Measurements from ENCODE around the gene SCAMP1. TPM values are rescaled to one million over a fixed set of nuclear protein-coding genes. Genes with fewer than 3 reads are reported as not detected.

SCAMP1 gene, protein sequence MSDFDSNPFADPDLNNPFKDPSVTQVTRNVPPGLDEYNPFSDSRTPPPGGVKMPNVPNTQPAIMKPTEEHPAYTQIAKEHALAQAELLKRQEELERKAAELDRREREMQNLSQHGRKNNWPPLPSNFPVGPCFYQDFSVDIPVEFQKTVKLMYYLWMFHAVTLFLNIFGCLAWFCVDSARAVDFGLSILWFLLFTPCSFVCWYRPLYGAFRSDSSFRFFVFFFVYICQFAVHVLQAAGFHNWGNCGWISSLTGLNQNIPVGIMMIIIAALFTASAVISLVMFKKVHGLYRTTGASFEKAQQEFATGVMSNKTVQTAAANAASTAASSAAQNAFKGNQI
- polyA plus RNA-seq: 10 to 100 TPM; 30.6 to 42.4 (median 42.0) TPM

DNA sequence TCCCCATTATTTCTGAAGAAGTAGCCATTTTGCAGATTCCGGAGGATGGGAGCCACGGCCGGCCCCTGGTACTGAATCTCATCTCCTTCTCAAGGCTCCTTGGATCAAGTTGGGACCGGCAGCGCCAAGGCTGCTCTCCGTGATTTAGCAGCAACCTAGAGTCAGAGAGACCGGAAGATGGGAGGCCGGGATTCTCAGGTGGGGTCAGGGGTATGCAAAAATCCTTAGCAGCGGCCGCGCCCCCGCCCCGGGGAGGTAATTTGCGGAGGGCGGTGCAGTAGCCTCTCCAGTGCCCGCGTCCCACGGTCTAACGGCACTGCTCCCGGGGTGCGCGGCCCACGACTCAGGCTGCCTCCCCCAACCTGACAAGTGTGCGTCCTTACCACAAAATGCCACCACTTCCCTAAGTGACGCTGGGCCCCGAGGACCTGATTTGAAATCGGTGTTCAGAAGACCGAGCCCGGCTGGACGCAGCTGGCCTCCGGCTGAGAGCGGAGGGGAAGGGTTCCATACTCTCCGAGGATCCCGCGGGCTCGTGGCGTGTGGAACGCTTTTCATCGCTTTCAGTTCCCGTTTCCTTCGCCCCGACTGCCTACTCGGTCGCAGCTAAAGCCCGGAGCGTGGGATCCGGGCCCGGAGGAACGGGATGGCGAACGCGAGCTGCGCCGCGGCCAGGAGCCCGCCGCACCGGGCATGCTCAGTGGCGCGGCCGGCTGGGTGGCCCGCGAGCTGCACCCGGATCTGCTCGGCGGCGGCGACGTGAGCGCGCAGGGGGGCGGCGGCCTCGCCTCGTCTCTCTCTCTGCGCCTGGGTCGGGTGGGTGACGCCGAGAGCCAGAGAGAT, at the start of gene SCAMP1:
Gene SCAMP1 (plus strand): TSS at position 787 of the 843 bp plus-strand sequence. CDS start 55 bp downstream, at position 842.
- Mint-ChIP-seq H3K27me3 (ENCODE audit: low read depth in 3 of 3) (peaks cover 3 to 15% (median 14%) of the 10 kb centered on the region in 3 donors), H3K36me3 (peaks cover 0 to 4% (median 0%) of the 10 kb centered on the region in 3 donors), H3K9me3 (no peaks in the 10 kb centered on the region), H3K4me1 (peaks cover 52 to 57% of the 10 kb centered on the region in 2 donors), H3K4me3 (peak within 1 kb of the TSS; percentile 89 to 98 (median 90)), H3K27ac (peak within 1 kb of the TSS; percentile 85 to 96 (median 94))
- DNase-seq: peak; percentile 95 to 97 (median 95)

DNA sequence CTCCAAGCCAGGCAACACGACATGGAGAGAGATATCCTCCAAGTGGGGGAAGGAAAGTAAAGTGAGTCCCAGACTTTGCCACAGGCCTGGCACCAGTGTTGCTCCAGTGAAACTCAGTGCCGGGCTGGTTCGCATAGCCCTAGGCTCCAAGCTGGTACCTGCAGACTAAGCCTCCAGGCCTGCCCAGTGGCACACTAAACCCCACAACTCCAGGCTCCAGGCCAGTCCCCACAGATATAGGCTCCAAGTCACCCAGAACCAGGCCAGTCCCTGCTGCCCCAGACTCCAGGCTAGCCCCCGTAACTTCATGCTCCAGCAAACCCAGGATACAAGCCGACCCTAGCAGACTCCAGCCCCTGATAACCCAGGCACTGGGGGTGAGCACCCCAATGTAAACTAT, 42.9 kb upstream of the SCAMP1 start:
- no peaks in the 10 kb centered on the region for H3K9me3 Mint-ChIP-seq
- H3K36me3 Mint-ChIP-seq: no peaks in the 10 kb centered on the region
- no peaks in the 10 kb centered on the region for H3K4me1 Mint-ChIP-seq
- H3K27me3 Mint-ChIP-seq (ENCODE audit: low read depth in 3 of 3): peaks cover 2 to 10% (median 7%) of the 10 kb centered on the region in 3 donors
- DNase-seq: no peak
- no peak overlapping the region for H3K27ac Mint-ChIP-seq
- H3K4me3 Mint-ChIP-seq: no peak overlapping the region

DNA sequence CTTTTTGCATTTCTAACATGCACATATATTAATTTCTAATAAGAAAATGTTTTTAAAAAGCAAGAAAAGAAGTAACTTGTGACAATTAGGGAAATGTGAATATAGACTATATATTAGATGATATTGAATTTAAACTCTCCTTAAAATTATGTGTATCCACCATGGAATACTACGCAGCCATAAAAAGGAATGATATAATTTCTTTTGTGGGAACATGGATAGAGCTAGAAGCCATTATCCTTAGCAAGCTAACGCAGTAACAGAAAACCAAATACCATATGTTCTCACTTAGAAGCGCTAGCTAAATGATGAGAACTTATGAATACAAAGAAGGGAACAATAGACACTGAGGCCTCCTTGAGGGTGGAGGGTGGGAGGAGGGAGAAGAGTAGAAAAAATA, 42.1 kb upstream of the SCAMP1 start:
- no peak overlapping the region for H3K27ac Mint-ChIP-seq
- no peak for DNase-seq
- H3K27me3 Mint-ChIP-seq (ENCODE audit: low read depth in 3 of 3): peaks cover 2 to 7% (median 7%) of the 10 kb centered on the region in 3 donors
- H3K4me3 Mint-ChIP-seq: no peak overlapping the region
- H3K4me1 Mint-ChIP-seq: no peaks in the 10 kb centered on the region
- no peaks in the 10 kb centered on the region for H3K9me3 Mint-ChIP-seq
- H3K36me3 Mint-ChIP-seq: no peaks in the 10 kb centered on the region

DNA sequence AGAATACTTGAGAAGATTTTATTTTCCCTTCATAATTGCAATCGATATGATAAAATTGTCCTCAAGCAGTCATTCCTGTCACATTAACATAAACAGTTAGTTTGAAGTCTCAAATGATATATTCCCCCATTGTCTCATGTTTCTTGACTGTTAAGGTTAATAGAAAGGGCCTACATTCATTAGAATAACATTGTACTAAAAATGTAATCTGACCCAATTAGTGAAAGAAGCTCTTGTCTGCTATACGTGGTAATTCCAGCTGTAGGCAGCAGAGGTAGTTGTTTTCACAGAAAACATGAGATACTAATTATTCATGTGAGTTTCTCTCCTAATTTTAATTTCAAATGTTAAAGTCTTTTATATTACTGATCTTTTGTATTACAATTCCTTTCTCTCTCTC, 40.0 kb upstream of the SCAMP1 start:
- peak in 1 of 3 donors; percentile 17 for DNase-seq
- no peak overlapping the region for H3K27ac Mint-ChIP-seq
- no peaks in the 10 kb centered on the region for H3K9me3 Mint-ChIP-seq
- no peaks in the 10 kb centered on the region for H3K36me3 Mint-ChIP-seq
- peaks cover 4 to 11% (median 4%) of the 10 kb centered on the region in 3 donors for H3K27me3 Mint-ChIP-seq (ENCODE audit: low read depth in 3 of 3)
- H3K4me3 Mint-ChIP-seq: no peak overlapping the region
- no peaks in the 10 kb centered on the region for H3K4me1 Mint-ChIP-seq

DNA sequence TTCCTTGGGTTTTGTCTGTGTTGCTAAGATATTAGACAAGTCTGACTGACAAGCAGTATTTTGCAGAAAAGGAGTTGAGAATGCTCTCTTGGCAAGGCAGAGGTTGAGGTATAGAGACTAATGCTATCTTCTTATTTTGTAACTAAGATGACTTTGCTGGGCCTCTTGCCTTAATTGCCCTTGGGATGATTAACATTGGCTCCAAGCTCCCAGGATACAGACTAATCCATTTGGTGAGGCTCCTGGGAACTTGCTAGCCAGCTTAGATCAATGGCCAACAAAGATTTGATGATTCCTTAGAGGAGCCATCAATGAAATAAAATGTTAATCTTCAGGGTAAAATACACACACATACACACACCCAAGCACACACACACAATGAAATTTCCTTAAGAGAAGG, 37.2 kb upstream of the SCAMP1 start:
- peaks cover 3 to 12% (median 4%) of the 10 kb centered on the region in 3 donors for H3K27me3 Mint-ChIP-seq (ENCODE audit: low read depth in 3 of 3)
- peaks cover 0 to 4% (median 0%) of the 10 kb centered on the region in 6 donors for H3K9me3 Mint-ChIP-seq
- DNase-seq: no peak
- H3K4me3 Mint-ChIP-seq: no peak overlapping the region
- H3K4me1 Mint-ChIP-seq: no peaks in the 10 kb centered on the region
- H3K27ac Mint-ChIP-seq: no peak overlapping the region
- H3K36me3 Mint-ChIP-seq: no peaks in the 10 kb centered on the region

DNA sequence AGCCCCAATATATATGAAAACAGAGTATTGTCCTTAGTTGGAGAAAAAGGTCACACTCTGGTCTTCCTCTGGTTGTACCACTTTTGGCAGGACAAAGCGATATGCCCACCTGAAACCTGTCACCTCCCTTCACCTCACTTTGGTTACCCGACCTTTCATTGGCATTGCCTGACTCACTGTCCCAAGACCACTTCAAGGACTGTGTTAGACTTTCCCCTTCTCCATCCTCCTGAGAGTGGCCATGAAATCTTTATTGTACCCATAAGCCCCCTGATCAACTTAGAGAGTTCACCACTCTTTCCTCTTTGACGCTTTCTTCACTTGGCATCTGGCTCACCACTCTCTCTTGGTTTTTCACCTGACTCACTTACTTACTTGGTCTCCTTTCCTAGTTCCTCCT, 33.5 kb upstream of the SCAMP1 start:
- Mint-ChIP-seq H3K9me3 (peaks cover 0 to 4% (median 0%) of the 10 kb centered on the region in 6 donors), H3K27ac (no peak overlapping the region), H3K4me3 (no peak overlapping the region), H3K4me1 (no peaks in the 10 kb centered on the region), H3K36me3 (no peaks in the 10 kb centered on the region), H3K27me3 (ENCODE audit: low read depth in 3 of 3) (peaks cover 3 to 18% (median 6%) of the 10 kb centered on the region in 3 donors)
- no peak for DNase-seq

DNA sequence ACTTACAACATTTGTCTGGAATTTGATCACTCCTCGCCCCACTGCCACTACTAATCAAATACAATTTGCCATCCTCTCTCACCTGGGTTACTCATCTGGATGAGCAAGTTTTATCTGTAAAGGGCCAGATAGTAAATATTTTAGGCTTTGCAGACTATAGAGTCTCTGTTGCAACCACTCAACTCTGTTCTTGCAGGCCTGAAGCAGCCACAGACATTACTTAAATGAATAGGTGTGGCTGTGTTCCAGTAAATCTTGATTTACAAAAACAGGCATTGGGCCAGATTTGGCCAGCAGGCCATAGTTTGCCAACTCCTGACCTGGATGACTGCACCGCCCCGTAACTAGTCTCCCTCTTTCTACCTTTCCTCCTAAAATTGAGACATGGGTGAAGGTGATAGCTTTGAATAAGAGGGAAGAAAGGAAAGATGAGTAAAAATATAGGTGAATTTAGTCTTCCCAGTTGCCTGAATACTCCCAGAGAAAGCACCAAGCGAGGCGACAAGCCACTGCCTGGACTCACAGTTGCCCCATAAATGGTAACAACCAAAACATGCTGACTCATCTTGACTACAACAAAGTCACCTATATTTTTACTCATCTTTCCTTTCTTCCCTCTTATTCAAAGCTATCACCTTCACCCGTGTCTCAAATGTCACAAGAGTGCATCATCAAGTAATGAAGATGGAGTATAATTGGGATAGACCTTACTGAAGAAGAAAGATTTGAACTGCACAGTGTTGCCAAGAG, 32.5 kb upstream of the SCAMP1 start:
- Mint-ChIP-seq H3K9me3 (peaks cover 0 to 4% (median 0%) of the 10 kb centered on the region in 6 donors), H3K36me3 (no peaks in the 10 kb centered on the region), H3K4me1 (no peaks in the 10 kb centered on the region), H3K4me3 (no peak overlapping the region), H3K27ac (no peak overlapping the region), H3K27me3 (ENCODE audit: low read depth in 3 of 3) (peaks cover 4 to 18% (median 6%) of the 10 kb centered on the region in 3 donors)
- DNase-seq: no peak

DNA sequence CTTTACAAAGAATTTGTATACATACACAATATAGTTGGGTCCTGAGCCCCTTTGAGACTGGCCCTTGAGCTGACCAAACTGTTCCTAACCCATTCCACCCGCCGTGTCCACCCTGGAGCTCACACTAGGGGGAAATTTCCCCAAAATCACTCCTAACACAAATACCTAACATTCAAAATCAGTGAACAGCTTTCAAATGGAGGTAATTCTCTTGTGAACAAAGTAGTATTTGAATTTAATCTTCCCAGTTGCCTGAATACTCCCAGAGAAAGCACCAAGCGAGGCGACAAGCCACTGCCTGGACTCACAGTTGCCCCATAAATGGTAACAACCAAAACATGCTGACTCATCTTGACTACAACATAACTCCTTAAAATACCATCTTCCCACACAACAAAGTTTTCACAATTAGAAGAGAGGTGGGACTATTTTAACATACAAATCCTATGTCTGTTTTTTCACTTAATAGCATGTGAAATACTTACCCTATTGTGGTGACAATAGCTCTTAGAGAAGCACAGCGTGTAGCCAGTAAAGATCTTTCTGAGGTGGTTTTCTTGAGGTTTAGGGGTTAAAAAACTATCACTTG, 31.7 kb upstream of the SCAMP1 start:
- H3K36me3 Mint-ChIP-seq: no peaks in the 10 kb centered on the region
- no peak for DNase-seq
- peaks cover 0 to 4% (median 0%) of the 10 kb centered on the region in 6 donors for H3K9me3 Mint-ChIP-seq
- no peak overlapping the region for H3K4me3 Mint-ChIP-seq
- no peaks in the 10 kb centered on the region for H3K4me1 Mint-ChIP-seq
- H3K27me3 Mint-ChIP-seq (ENCODE audit: low read depth in 3 of 3): peaks cover 4 to 18% (median 6%) of the 10 kb centered on the region in 3 donors
- H3K27ac Mint-ChIP-seq: no peak overlapping the region

DNA sequence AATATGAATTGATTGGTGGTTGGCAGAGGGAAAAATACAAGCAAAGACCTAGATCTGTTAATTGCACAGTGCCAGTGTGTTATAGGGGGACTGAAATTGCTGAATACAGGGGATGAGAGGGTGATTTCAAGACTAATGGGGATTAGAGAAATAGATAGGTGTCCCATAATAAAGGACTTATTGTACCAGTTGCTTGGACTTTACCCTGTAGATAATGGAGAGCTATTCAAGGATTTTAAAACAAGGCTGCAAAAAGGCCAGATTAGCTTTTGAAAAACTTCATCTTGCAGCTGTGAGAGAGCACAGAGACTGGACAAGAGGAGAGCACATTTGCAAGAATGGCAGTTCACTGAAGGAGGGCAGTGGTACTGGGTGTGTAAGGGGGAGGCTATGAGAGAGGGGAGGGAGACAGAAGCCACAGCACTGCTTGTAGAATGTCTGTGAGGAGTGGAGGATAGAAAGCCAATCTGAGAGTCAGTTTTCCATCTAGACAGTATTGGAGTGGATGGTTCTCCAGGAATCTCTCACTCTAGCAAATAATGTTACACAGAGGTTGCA, 28.8 kb upstream of the SCAMP1 start:
- Mint-ChIP-seq H3K4me3 (no peak overlapping the region), H3K36me3 (no peaks in the 10 kb centered on the region), H3K9me3 (peaks cover 0 to 6% (median 2%) of the 10 kb centered on the region in 6 donors), H3K27ac (no peak overlapping the region), H3K4me1 (no peaks in the 10 kb centered on the region), H3K27me3 (ENCODE audit: low read depth in 3 of 3) (peaks cover 3 to 14% (median 6%) of the 10 kb centered on the region in 3 donors)
- DNase-seq: no peak

DNA sequence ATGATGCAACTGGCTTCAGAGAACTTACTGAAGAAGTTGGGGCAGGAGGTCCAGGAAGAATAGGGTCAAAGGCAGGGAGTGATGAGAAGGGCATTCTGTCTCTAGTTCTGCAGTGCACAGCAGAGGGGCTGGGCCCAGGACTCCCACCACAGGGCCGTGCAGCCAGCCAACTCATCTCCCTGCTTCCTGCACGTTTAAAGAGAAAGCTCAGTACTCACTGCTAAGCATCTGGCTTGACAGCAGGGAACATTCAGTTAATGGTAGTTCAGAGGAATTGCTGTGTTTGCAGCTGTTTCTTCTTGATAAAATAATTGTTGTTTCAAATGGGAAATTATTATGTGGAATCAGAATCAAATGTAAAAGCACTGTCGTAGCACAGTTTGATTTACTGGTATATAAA, 25.6 kb upstream of the SCAMP1 start:
- peaks cover 3 to 24% (median 6%) of the 10 kb centered on the region in 3 donors for H3K27me3 Mint-ChIP-seq (ENCODE audit: low read depth in 3 of 3)
- H3K9me3 Mint-ChIP-seq: peaks cover 3 to 19% (median 9%) of the 10 kb centered on the region in 6 donors

DNA sequence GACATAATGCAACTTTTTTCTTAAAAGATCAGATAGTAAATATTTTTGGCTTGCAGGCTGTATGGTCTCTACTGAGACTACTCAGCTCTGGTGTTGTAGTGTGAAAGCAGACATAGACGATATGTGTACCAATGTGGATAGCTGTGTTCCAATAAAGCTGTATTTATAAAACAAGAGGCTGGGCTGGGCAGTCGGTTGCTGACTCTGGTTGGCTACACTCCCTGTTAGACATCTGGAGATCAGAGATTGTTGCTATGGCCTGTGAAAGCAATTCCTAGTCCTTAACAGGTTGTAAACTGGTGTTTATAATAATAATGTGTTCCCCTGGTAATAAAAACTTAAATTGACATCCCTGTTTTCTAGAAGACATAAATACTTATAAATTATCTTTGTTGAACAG, 24.4 kb upstream of the SCAMP1 start:
- no peaks in the 10 kb centered on the region for H3K4me1 Mint-ChIP-seq
- no peak for DNase-seq
- H3K9me3 Mint-ChIP-seq: peaks cover 3 to 19% (median 9%) of the 10 kb centered on the region in 6 donors
- H3K27ac Mint-ChIP-seq: no peak overlapping the region
- H3K27me3 Mint-ChIP-seq (ENCODE audit: low read depth in 3 of 3): peaks cover 3 to 24% (median 5%) of the 10 kb centered on the region in 3 donors
- H3K36me3 Mint-ChIP-seq: no peaks in the 10 kb centered on the region
- no peak overlapping the region for H3K4me3 Mint-ChIP-seq

More for the DNA sequence above, 25.6 kb upstream of the SCAMP1 start:
- no peak for DNase-seq
- Mint-ChIP-seq H3K27ac (no peak overlapping the region), H3K36me3 (no peaks in the 10 kb centered on the region), H3K4me1 (no peaks in the 10 kb centered on the region), H3K4me3 (no peak overlapping the region)

DNA sequence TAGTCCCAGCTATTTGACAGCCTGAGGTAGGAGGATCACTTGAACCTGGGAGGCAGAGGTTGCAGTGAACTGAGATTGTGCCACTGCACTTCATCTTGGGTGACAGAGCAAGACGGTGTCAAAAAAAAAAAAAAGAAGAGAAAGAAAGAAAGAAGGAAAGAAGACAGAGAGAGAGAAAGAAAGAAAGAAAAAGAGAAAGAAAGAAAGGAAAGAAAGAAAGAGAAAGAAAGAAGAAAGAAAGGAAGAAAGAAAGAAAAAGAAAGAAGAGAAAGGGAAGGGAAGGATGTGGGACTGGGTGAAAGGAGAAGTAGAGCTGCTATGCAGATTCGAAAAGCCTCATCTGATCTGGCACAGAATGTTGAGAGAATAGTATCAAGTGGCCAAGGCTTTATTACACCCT, 23.7 kb upstream of the SCAMP1 start:
- H3K9me3 Mint-ChIP-seq: peaks cover 3 to 19% (median 9%) of the 10 kb centered on the region in 6 donors
- no peak overlapping the region for H3K27ac Mint-ChIP-seq
- DNase-seq: no peak
- H3K4me3 Mint-ChIP-seq: no peak overlapping the region
- no peaks in the 10 kb centered on the region for H3K36me3 Mint-ChIP-seq
- peaks cover 0 to 22% (median 3%) of the 10 kb centered on the region in 3 donors for H3K27me3 Mint-ChIP-seq (ENCODE audit: low read depth in 3 of 3)
- no peaks in the 10 kb centered on the region for H3K4me1 Mint-ChIP-seq

Measured in immature natural killer cell (primary cell).